Measurements from ENCODE around the gene GCLM.

GCLM gene

DNA sequence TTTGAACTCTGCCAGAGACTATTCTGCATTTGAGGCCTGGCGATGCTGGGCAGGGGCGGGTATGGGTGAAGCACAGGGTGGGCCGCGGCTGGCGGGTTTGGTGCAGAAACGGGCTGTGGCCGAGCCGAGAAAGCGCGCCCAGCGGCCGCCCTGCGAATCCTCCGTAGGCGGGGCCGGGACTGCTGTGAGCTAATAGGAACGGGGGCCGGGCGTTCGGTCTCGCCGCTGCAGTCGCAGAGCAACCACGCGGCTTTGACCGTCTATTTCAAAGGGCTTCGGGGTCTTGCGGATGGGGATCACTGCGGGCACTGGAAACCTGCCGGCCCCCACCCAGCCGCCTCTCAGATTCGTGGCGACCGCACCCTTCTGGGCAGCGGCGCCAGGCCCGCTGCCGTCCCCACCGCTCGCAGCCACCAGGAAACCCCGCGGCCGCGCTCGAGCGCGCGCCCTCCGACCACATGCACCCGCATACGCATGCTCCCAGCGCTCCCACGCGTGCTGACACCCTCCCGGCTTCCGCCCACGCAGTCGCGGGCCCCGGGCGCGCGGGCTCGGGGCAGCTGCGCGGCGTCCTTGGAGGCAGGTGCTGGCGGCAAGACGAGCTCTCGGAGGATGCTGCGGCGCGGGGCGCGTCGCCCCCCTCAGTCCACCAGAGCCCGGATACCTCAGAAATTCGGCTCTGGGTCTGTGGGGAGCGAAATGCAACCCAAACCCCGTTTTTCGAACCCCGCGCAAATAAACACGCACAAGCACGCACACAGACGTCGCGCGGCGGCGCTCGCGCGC is 62.8 kb downstream of the GCLM start:
- DNase-seq (ENCODE audit: low read depth) = peak; percentile 53

DNA sequence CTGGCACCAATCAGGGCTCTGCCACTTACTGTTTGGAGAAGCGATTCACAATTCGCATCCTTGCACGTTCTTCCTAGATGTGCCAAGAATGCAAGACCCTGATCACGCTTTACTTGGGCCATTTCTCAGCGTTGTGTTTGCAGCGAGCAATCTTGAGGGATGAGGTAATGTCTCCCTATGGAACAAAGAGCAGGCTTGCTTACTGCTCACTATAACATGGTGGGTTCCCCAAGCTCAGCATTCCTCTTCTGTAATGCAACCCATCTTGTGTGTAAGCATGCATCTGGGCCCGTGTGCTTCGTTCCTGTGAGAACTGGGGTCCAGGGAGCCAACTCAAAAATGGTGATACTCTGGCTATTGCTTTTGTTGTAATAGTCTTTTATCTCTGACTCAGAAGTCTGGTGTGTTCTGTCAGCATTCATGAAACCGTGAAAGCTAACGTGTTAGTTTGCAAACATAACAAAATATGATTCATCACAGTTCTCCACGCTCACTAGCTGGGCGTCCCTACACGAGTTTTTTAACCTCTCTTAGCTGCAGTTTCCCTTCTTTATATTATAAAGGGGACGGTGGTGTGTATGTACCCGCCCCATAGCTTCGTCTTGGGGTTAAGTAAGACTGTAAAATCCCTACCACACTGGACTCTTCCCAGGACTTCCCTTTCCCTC is 63.6 kb downstream of the GCLM start:
- DNase-seq (ENCODE audit: low read depth) = peak; percentile 70

DNA sequence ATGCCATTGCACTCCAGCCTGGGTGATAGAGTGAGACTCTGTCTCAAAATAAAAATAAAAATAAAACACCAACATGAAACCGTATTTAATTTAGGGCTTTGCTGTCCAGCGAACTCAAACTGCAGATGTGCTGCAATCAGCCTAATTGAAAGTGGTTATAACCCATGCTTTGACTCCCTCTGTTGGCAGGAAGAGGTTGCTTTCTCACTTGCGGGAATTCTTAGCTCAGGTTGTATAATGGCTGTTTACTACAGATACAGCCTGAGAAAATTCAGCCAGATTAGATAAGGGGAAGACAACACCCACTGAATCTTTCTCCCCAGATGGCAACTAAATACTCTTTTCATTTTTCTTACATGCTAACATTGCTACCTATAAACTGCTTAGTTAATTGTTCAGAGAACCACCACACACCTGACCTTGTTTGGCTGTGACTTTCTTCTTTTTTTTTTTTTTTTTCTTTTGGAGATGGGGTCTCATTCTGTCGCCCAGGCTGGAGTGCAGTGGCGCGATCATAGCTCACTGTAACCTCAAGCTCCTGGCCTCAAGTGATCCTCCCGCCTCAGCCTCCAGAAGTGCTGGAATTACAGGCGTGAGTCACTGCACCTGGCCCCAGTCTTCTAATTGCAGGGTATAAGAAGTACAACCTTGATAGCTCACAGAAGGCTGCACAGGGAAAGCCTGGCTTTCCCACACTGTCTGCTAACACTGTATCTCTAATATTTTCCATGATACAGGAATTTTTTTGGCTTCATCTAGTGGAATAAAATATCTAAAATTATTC is 64.8 kb downstream of the GCLM start:
- DNase-seq (ENCODE audit: low read depth) = peak; percentile 70

DNA sequence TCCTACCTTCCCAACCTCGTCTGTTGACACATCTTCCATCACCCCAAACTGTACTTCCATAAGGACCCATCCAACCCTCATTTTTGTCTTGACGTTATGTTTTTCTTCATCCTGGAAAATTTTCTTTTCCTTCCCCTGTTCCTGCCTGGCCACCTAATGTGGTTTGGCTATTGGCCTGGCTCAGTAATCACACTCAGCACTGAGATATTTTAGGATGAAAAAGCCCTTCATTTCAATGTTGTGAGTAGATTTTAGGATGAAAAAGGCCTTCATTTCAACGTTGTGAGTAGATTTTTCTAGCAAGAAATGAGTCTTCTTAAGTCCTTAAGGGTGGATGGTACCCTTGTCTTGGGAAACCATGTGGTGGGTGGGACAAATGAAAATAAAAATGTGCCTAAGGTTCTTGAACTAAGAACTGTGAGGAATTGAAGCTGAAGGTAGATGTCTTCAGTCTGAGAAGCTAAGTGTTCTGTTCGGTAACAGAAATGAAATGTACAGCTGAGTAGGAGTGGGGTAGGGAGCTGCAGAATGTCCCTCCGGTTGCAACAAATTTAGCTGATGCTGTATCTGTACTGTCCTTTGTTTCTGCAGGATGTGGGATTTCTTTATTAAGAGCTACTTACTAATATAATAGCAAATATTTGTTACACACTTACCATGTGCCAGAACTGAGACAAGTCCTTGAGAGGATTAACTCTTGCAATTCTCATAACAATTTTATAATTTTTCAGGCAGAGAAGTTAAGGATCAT is 66.3 kb downstream of the GCLM start:
- no peak for DNase-seq (ENCODE audit: low read depth)

DNA sequence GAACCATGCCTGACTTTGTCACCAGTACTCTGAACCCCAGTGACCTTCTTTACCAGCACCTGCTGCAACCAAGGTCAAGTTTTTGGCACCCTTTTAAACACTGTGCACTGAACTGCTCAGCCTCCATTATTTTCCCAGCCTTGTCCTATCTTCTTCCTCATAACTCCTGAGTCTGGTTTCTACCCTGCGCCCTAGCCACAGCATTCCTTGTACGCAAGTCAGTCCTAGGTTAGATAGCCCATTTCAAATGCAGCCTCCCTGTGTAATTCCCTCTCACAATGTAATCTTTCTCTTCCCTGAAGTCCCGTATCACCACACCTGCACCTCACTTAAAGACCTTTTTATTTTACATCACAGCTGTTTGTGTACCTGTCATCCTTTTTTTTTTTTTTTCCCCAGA is 67.5 kb downstream of the GCLM start:
- DNase-seq (ENCODE audit: low read depth) = no peak

DNA sequence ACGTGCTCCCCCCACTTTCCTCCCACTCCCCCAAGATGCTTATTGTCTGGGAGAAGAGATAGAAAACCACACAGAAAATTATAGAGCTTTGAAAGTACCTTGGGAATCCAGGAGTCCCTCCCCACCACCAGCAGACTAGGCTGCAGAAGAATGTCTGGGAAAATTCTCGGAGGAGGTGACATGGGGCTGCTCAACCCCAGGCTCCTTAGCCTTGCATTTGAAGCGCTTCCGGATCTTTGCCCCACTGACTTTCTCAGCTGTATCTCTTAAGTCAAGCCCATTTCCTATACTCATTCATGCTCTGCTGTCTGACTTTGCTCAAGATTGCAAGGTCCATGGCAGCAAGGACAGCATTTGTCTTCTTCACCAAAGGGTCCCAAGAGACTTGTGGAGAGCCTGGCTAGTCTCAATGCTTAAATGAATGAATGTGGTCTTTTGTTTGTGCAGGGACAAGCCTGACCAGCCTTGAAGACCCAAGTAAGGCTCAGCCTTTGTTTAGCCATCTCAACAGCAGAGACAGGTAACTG is 68.2 kb downstream of the GCLM start:
- no peak for DNase-seq (ENCODE audit: low read depth)

DNA sequence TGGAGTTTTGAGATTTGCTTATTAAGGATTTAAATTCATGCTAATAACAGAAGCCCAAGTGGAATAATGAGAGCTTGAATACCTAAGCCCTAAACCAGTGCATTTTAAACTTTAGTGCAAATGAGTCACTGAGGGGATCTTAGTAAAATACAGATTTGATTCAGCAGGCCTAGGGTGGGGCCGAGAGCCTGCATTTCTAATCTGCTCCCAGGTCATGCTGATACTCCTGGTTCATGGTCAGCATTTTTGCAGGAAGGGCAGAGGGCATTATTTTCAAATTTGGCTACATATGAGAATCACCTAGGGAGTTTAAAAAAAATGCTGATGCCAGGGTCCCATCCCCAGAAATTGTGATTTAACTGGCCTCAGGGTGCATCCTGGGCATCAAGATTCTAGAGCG is 69.5 kb downstream of the GCLM start:
- no peak for DNase-seq (ENCODE audit: low read depth)

DNA sequence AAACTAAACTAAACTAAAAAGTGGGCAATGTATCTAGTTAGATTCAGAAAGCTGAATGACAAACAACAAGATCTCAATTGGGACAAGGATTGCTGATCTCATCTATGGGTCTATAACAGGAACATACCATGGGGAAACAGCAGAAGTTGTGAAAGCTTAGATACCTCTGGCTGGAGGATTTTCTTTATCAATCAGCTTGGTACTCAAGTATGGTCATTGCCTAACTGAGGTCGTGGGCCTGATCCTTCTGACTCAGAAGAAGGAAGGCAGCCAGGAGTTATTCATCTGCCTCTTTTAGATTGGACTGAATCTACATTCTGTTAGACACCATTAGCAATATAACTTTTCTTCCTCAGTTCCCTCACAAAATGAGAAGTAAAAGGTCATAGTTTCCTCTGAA is 69.9 kb downstream of the GCLM start:
- peak; percentile 78 for DNase-seq (ENCODE audit: low read depth)

DNA sequence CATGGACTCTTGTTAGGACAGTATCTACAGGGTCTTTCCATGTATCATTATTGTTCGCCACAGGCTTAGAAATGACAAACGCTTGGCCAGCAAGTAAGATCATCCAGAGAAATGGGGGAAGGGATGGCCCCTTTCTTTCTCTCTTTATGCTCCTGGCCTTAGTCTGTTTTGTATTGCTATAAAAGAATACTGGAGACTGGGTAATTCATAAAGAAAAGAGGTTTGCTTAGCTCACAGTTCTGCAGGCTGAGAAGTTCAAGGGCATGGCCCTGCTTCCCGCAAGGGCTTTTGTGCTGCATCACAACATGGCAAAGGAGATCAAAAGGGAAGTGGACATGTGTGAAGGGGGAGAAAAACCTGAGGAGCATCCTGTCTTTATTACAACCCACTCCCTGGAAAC is 71.3 kb downstream of the GCLM start:
- no peak for DNase-seq (ENCODE audit: low read depth)

Measured in stromal cell of bone marrow (primary cell).